LHCN-M2 (cell line): ENCODE data around the gene ABCB9. TPM values are rescaled to one million over a fixed set of nuclear protein-coding genes. Genes with fewer than 3 reads are reported as not detected.

Experiments
- DNase-seq: peaks from one replicate; pipeline ENCODE4 v3.0.0-alpha.2; 2012; ENCODE audit warnings: low read depth
- total RNA-seq: library from RNA; depleted of rRNA; stranded (reverse); fragments of >200 nt; gene quantifications from 2 replicates; pipeline ENCODE4 v1.2.3, GENCODE V29; 2014

ABCB9 gene
- total RNA-seq, 1 experiment from 2014 or later: 7.8 TPM

DNA sequence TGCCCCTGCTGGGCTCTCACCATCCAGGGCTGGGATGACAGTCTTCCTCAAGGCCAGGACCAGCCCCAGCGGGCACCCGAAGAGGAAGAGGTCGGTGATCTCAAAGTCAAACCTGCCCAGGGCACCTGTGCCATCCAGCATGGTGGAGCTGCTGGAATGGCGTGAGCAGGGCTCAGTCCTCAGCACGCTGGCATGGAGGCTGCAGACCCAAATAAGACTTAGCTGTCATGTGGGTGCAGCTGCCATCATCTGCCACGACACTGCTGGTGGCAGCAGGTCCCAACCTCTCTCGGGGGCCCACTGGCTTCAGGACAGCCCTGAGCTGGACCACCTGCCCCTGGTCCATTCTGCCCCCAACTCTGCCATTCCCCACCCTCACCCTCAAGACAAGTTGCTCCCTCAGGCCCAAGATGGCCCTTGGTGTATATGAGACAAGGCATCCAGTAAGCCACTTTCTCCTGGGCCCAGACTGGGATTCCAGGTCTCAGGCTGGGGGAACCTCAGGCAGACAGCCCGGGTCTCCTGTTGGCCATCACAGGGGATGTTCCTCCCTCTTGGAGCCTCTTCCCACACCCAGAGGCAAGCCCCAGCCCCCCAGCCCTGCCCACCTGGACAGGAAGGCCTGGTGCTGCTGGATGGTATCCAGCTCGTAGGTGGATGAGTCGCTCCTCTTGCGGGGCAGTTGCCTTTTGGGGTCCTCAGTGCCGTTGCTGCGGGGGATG, 28.7 kb upstream of the ABCB9 start:
- DNase-seq: no peak

- no peak for DNase-seq
Measured at GRCh38 chr12:122994140-122994675, 27.9 kb upstream of the ABCB9 start.

GRCh38 chr12:122992386-122992785, 26.1 kb upstream of the ABCB9 start:
- no peak for DNase-seq

DNA sequence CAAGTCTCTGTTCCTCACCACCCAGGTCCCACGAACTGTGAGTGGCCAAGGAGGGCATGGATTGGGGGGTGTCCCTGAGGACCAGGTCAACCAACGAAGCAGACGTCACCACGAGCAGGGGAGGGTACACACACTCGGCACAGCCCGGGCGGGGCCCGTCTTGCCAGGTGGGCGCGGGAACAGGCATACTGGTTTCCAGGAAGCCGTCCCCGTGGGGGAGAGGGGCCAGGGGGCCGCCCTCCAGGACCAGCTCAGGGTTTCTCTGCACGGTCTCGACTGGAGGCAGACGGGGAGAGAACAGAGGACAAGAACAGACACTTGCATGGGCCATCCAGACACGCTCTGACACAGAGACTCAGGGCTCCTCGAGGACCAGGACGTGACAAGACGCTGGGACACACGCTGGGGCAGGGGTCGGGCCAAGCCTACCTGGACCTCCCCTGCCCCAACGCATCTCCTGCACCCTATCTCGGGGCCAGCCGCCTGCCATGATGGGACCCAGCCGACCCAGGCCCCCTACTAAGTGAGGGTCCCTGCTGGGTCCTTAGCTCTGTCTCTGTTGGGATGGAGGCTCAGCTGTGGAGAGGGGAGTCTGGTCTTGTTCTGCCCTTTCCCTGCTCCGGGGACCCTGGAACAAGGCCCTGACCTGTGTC, 25.5 kb upstream of the ABCB9 start:
- no peak for DNase-seq

DNA sequence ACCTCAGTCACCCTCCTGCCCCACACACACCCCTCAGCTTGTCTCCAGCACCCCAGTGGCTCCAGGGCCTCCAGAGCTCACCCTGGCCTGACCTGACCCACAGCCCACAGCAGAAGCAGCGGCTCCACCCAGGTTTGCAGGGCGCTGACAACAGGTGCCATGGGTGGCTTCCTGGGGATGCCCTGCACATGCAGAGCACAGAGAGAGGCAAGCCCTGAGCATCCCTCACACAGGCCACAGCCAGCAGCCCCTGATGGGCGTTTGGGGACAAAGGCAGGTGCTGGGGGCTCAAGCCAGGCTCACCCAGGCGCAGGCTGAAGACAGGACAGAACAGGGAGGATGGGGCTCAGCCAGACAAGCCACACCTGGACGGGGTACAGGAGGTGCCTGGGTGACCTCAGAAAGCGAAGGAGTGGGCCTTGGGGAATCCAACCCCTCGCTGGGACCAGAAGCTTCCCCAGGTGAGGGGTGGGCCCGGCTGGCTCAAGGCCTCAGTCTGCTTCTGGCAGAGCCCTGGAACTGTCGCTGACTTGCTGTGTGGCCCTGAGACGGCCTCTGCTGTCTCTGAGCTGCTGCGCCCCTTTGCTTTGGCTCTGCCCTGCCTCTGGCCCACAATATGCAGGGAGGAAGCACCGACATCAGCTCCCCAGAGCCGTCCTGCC, 24.8 kb upstream of the ABCB9 start:
- DNase-seq: no peak

DNA sequence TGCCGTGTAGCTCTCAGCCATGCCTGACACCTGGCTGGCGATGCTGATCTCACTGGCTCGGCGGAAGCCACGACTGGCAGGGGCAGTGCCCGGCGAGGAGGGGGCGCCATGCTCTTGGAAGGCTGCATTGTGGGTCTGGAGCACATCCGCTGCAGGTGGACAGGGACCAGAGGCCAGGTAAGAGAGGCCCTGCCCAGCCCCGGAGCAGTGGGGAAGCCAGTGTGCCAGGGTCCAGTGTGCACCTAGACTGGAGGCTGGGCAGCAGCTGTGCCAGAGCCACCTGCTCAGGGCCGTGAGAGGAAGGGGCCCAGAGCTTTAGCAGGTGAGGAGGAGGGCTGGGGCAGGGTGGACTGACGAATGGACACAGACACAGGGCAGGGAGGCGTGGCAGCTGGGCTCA, 24.3 kb upstream of the ABCB9 start:
- no peak for DNase-seq

DNA sequence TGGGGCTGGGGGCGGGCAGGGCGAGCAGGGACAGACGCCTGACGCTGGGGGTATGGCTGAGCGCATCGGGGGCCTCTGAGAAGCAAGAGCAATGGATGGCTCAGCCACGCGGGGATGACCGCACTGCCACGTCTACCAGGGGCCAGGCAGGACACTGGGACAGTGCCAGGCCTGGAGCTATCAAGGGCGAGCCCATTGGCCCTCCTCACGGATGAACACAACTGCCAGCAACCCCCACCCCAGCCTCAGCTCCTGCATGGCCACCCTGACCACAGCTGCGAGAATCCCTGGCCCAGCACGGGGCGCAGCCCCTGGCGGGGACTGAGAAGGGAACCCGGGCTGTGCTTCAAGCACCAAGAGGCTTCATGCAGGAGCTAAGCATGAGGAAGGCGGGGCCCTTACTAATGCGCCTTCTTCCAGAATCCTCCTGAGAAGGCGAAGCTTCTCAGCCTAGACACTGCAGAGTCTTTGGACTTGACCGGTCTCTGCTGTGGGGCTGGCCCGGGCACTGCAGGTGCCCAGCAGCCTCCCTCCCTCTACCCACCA, 23.7 kb upstream of the ABCB9 start:
- no peak for DNase-seq

GRCh38 chr12:122989225-122989839, 23.1 kb upstream of the ABCB9 start:
- no peak for DNase-seq

DNA sequence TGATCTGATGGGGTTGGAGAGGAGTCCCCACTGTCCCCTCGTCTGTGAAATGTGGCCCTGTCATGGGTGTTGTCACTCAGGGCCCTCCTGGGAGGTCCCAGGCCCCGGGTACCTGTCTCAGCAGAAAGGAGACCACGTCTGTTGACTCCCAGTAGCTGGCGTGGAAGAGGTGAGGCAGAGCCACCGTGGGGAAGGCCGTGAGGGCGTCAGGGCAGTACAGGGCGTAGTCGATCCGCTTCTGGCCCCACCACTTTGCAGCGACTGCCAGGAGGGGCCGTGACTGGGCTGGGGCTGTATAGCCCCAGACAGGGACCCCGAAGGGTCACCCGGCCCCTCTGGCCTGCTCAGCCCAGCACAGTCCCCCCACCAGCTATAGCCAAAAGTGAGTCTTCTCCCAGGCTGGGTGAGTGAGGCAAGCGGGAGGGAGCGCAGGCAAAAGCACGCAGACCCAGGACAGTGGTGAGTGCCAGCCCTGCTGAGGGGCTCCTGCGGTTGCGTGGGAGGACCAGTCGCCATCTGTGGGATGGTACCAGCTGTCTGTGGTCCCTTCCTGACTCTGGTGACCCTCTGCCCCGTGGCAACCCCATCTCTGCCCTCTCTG, 22.4 kb upstream of the ABCB9 start:
- DNase-seq: no peak

GRCh38 chr12:122988036-122988435, 21.8 kb upstream of the ABCB9 start:
- no peak for DNase-seq

- DNase-seq: no peak
Measured at GRCh38 chr12:122987086-122987951, 21.1 kb upstream of the ABCB9 start.

DNA sequence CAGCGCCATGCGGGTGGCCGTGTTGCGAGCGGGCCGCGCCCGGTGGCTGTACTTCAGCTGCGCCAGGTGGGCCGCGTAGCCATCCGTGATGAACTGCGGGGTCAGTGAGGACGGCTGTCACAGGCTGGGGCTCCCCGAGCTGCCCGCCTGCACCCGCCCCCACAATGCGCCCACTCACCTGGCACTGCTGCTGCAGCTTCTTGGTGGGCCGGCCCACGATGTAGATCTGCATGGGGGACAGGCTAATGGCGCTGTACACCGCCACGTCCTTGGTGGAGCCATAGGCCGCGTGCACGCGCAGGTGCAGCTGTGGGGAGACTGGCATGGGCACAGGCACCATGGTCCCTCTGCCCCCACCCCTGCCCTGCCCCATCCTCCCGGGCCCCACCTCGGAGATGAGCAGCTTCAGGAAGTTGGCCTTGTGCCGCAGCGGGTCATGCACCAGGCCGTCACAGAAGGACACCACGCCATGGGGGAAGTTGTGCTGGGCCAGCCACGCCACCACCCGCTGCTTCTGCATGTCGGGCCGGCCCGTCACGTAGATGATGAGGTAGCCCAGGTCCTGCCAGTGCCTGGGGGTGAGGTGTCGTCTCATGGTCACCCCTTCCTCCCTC, 20.1 kb upstream of the ABCB9 start:
- DNase-seq: no peak

DNA sequence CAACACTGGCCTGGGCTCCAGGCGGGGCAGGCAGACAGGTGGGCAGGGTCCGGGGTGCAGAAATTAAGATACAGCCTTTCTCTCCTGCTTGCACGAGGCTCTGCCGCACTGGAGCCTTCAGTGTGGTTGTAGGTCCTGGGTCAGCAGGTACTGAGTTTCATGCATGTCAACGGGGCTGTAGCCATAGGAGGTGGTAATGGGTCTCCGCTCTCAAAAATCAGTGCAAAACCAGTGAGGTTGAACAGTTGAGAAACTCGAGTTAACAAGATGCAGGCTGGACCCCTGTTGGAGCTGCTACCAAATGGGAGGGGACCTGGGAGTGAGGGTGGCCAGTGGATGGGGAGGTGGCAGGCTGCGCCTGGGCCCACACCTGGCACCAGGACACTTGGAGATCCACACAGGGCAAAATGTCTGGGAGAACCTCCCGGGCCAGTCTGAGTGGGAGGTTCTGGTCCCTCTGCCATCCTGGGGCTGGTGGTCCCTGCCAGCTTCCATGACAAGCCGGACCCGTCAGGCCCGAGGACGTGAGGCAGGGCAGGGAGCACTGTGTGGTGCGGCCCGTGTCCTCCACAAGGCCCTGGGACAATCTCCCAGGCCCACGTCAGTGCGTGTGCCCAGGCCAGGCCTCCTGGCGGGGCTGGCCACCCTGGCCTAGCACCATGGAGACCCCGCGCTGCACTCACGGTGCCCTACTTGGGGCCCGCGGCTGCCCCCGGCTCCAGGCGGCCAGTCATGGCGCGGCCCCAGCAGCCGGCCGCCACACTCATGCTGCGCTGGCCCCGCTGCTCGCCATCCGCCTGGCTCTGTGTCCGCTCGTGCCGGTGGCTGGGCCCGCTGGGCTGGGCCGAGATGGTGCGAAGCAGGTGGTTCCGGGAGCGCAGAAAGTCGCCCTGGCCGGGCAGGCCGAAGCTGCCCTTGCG, 19.3 kb upstream of the ABCB9 start:
- no peak for DNase-seq

GRCh38 chr12:122984612-122985337, 18.5 kb upstream of the ABCB9 start:
- DNase-seq: no peak

DNA sequence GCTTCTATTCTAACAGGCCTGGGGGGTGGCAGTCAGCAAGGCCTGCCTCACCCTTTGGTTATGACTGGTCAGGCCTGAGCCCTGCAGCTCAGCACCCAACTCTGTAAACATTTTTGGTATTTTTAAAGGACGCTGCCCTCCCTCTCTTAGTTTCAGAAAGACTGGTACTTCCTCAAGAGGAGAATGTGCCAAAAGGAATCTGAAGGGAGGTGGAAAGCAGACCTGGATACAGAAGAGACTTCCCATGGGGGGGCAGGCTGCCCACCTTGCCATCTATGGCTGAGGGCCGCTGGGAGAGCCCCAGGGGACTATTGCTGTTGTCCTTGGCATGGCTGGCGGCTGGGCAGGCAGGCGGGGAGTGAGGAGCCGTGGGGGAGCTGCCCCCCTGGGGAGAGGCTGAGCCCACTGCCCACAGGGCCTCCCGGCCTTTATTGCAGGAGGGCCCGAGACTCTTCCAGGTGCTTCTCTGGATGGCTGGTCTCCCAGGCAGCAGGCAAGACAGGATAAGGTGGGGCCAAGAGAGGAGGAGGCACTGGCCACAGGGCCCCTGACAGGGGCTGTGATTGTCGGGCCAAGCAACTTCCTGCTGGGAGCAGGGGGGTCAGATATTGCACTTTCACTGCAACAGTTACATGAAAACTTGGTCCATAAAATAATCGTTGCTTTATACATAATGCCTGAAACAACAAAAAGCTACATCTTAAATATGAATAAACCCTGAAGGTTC, 17.7 kb upstream of the ABCB9 start:
- no peak for DNase-seq

- DNase-seq: no peak
Measured at GRCh38 chr12:122982963-122983788, 16.9 kb upstream of the ABCB9 start.

DNA sequence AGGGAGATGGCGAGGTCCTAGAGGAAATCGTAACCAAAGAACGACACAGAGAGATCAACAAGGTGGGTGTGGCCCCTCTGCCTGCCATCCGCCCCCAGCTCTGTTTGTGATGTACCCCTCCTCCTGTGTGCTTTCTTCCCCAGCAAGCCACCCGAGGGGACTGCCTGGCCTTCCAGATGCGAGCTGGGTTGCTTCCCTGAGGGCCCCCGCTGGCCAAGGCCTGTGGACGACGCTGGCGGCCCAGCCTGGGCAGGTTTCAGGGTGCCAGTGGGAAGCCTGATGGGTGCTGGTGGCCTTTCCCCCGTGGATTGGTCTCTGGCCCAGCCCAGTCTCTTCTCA, 16.2 kb upstream of the ABCB9 start:
- no peak for DNase-seq
